Erythroblast (primary cell): ENCODE measurements around the gene ANKDD1B.

Source experiments
- GATA1 ChIP-seq: IDR thresholded peaks from 2 replicates; pipeline ENCODE4 v1.6.1; 2011; ENCODE audit warnings: low read depth, mild to moderate bottlenecking, control low read depth, low read length, moderate library complexity
- POLR2A ChIP-seq: IDR thresholded peaks from 2 replicates; pipeline ENCODE4 v1.6.1; 2011; ENCODE audit warnings: mild to moderate bottlenecking, low read length

- TF ChIP-seq POLR2A (no peak), GATA1 (no peak)
These were observed 50.8 kb downstream of the ANKDD1B start for GRCh38 chr5:75662061-75662460.
